Ectodermal cell (in vitro differentiated cells): ENCODE measurements around the gene TMED1.

Experiments
- H3K27ac ChIP-seq: 2 replicates; pipeline ENCODE4 v1.7.0; 2013; ENCODE audit warnings: mild to moderate bottlenecking, low read depth, low read length; ENCODE audit not compliant: insufficient read depth, poor library complexity, severe bottlenecking
- H3K27me3 ChIP-seq: 2 replicates; pipeline ENCODE4 v1.7.0; 2013; ENCODE audit warnings: mild to moderate bottlenecking, low read length; ENCODE audit not compliant: insufficient read depth, control insufficient read depth, poor library complexity, severe bottlenecking
- H3K36me3 ChIP-seq: one replicate; pipeline ENCODE4 v1.7.0; 2013; ENCODE audit warnings: low read length; ENCODE audit not compliant: control insufficient read depth, insufficient read depth
- H3K4me1 ChIP-seq: one replicate; pipeline ENCODE4 v1.7.0; 2013; ENCODE audit warnings: low read length; ENCODE audit not compliant: control insufficient read depth, insufficient read depth
- H3K4me3 ChIP-seq: 2 replicates; pipeline ENCODE4 v1.7.0; 2013; ENCODE audit warnings: low read depth, low read length, control low read depth; ENCODE audit not compliant: insufficient read depth
- H3K9me3 ChIP-seq: 2 replicates; pipeline ENCODE4 v1.7.0; 2013; ENCODE audit warnings: mild to moderate bottlenecking, low read length, moderate library complexity; ENCODE audit not compliant: control insufficient read depth
- WGBS, 2 experiments: methylation state at CpG; one replicate each; pipeline ENCODE4 v1.1.7; 2013; ENCODE audit warnings: missing lambda C conversion rate in 2 of 2; 5-methylcytosine and 5-hydroxymethylcytosine counted together

Gene TMED1

DNA sequence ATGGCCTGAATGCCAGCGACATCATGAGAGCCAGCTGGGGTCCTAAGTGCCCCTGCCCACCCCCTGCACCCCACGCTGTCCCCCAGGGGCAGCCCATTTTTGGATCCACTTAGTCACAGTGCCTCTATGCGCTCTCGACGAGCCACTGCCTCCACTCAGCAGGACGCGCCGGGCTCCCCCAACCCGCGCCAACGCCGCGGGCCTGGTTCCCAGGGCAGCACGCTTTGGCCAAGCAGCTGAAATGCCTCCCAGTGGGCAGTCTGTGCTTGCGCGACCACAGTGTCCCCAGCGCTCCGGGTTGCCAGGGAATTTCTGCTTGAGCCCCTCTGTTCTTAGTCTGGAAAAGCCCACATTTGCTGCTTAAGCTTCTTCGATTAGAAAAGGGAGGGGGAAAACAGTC, 39.4 kb downstream of the TMED1 start:
- no peak overlapping the region for H3K27ac ChIP-seq
- no peaks in the 10 kb centered on the region for H3K27me3 ChIP-seq
- H3K4me1 ChIP-seq: no peaks in the 10 kb centered on the region
- no peak overlapping the region for H3K4me3 ChIP-seq
- no peaks in the 10 kb centered on the region for H3K9me3 ChIP-seq
- WGBS, 2 experiments: 94 to 97% methylated on average over 19 of the region's 19 CpGs
- H3K36me3 ChIP-seq: peaks cover 32% of the 10 kb centered on the region

DNA sequence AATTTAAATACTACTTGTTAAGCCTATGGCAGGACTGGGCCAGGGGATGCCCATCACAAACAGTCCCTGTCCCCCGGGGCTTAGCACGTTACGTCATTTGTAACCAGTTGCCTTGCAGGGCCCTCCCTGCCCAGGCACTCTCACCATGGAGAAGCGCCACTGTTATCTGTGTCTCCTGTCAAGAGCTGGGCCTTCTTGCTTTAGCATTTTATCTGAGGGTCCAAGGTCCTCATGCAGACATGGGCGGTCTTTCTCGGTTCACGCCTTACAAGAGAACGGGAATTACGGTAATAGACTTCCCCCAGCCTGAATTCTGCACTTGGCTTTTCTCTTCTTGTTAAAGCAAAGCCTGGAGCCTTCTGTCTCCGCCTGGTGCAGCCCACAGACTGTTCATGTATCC, 46.1 kb downstream of the TMED1 start:
- H3K4me1 ChIP-seq: no peaks in the 10 kb centered on the region
- no peak overlapping the region for H3K4me3 ChIP-seq
- H3K9me3 ChIP-seq: no peaks in the 10 kb centered on the region
- WGBS, 2 experiments: 96% methylated on average over 10 of the region's 10 CpGs
- no peak overlapping the region for H3K27ac ChIP-seq
- no peaks in the 10 kb centered on the region for H3K27me3 ChIP-seq
- peaks cover 52% of the 10 kb centered on the region for H3K36me3 ChIP-seq

DNA sequence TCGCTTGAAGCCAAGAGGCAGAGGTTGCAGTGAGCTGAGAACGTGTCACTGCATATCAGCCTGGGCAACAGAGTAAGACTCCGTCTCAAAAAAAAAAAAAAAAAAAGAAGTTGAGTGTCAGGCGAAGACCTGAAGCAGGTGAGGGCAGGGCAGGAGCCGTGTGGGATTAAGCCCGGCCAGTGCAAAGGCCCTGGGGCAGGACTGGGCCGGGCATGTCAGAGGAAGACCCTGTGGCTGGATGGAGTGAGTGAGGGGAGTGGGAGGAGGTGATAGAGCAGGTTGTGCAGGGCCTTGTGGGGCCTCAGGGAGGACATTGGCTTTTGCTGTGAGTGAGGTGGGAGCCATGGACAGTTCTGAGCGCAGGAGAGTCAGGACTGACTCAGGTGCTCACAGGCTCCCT, 47.9 kb downstream of the TMED1 start:
- H3K36me3 ChIP-seq: peaks cover 50% of the 10 kb centered on the region
- no peak overlapping the region for H3K4me3 ChIP-seq
- no peaks in the 10 kb centered on the region for H3K9me3 ChIP-seq
- H3K27ac ChIP-seq: no peak overlapping the region
- no peaks in the 10 kb centered on the region for H3K27me3 ChIP-seq
- no peaks in the 10 kb centered on the region for H3K4me1 ChIP-seq
- 95% methylated on average over 8 of the region's 8 CpGs for WGBS, 2 experiments

DNA sequence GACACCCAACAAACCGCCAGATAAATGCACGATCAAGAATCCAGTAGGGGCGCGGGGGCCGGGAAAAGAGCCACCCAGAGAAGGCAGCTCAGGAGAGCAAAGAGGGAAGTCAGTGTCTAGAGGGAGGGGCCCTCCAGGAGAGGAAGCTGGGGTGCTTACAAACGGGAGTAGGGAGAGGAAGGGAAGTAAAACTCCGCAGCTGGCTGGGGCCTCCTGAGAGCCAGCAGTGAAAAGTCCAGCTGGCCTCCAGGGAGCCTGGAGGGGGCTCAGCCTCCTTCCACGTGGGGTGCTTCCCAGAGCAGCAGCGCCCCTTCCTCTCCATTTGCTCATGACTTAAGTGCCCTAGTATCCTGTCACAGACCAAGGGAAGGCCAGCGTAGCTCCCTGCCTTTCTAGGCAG, 51.8 kb downstream of the TMED1 start:
- peaks cover 59% of the 10 kb centered on the region for H3K36me3 ChIP-seq
- H3K4me1 ChIP-seq: no peaks in the 10 kb centered on the region
- no peak overlapping the region for H3K27ac ChIP-seq
- WGBS, 2 experiments: 94 to 96% methylated on average over 10 of the region's 10 CpGs
- H3K9me3 ChIP-seq: no peaks in the 10 kb centered on the region
- no peaks in the 10 kb centered on the region for H3K27me3 ChIP-seq
- H3K4me3 ChIP-seq: no peak overlapping the region

DNA sequence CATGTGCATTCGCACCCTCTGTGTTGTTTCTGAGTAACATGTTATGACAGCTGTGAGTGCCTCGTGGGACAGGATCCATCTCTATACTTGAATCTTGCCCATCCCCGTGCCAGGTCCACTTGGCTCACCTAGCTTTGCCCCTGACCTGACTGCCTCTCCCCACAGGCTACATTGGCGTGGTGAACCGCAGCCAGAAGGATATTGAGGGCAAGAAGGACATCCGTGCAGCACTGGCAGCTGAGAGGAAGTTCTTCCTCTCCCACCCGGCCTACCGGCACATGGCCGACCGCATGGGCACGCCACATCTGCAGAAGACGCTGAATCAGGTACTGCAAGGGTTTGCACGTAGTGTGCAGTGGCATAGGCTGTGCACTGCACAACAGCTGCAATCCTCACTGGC, 53.2 kb downstream of the TMED1 start:
- peaks cover 47% of the 10 kb centered on the region for H3K36me3 ChIP-seq
- H3K4me1 ChIP-seq: no peaks in the 10 kb centered on the region
- no peak overlapping the region for H3K27ac ChIP-seq
- H3K27me3 ChIP-seq: no peaks in the 10 kb centered on the region
- 97% methylated on average over 13 of the region's 13 CpGs for WGBS, 2 experiments
- H3K9me3 ChIP-seq: no peaks in the 10 kb centered on the region
- no peak overlapping the region for H3K4me3 ChIP-seq
